IPS-11a (cell line): Measurements from ENCODE around the gene PLEKHM2.
A peak's percentile ranks its signal among the peaks of the same experiment; 100 is the strongest.

ENCODE experiments used
- H3K4me3 ChIP-seq: one replicate; pipeline ENCODE4 v1.5.1; 2013; ENCODE audit warnings: low read depth, low read length, control low read depth

The PLEKHM2 gene

GRCh38 chr1:15674386-15675159 lies 9.5 kb upstream of the PLEKHM2 start:
- H3K4me3 ChIP-seq = no peak overlapping the region

GRCh38 chr1:15676010-15676409 lies 8.1 kb upstream of the PLEKHM2 start:
- H3K4me3 ChIP-seq = no peak overlapping the region

- no peak overlapping the region for H3K4me3 ChIP-seq
Observed at GRCh38 chr1:15676688-15677661, 7.1 kb upstream of the PLEKHM2 start.

GRCh38 chr1:15678578-15678977 lies 5.5 kb upstream of the PLEKHM2 start:
- H3K4me3 ChIP-seq = no peak overlapping the region

GRCh38 chr1:15680131-15680530 lies 4.0 kb upstream of the PLEKHM2 start:
- H3K4me3 ChIP-seq = no peak overlapping the region

- no peak overlapping the region for H3K4me3 ChIP-seq
Observed at GRCh38 chr1:15680561-15681348, 3.4 kb upstream of the PLEKHM2 start.

- no peak overlapping the region for H3K4me3 ChIP-seq
Observed at GRCh38 chr1:15681349-15682292, 2.5 kb upstream of the PLEKHM2 start.

GRCh38 chr1:15682936-15683341 lies 1.2 kb upstream of the PLEKHM2 start:
- no peak overlapping the region for H3K4me3 ChIP-seq

GRCh38 chr1:15683345-15684039 lies 628 bp upstream of the PLEKHM2 start:
- peak overlapping the region; percentile 25 for H3K4me3 ChIP-seq

GRCh38 chr1:15684468-15685291 lies 560 bp downstream of the PLEKHM2 start:
- peak overlapping the region; percentile 55 for H3K4me3 ChIP-seq

- H3K4me3 ChIP-seq = no peak overlapping the region
Observed at GRCh38 chr1:15685820-15686219, 1.7 kb downstream of the PLEKHM2 start.

GRCh38 chr1:15687446-15687845 lies 3.3 kb downstream of the PLEKHM2 start:
- H3K4me3 ChIP-seq = no peak overlapping the region

GRCh38 chr1:15690317-15690716 lies 6.2 kb downstream of the PLEKHM2 start:
- no peak overlapping the region for H3K4me3 ChIP-seq

- no peak overlapping the region for H3K4me3 ChIP-seq
Observed at GRCh38 chr1:15691434-15692032, 7.4 kb downstream of the PLEKHM2 start.

- H3K4me3 ChIP-seq = no peak overlapping the region
Observed at GRCh38 chr1:15692121-15692682, 8.1 kb downstream of the PLEKHM2 start.

GRCh38 chr1:15693371-15693770 lies 9.3 kb downstream of the PLEKHM2 start:
- no peak overlapping the region for H3K4me3 ChIP-seq

- no peak overlapping the region for H3K4me3 ChIP-seq
Observed at GRCh38 chr1:15696956-15697521, 12.9 kb downstream of the PLEKHM2 start.
